ENCODE results near the gene PNMA8B.

The PNMA8B gene

DNA sequence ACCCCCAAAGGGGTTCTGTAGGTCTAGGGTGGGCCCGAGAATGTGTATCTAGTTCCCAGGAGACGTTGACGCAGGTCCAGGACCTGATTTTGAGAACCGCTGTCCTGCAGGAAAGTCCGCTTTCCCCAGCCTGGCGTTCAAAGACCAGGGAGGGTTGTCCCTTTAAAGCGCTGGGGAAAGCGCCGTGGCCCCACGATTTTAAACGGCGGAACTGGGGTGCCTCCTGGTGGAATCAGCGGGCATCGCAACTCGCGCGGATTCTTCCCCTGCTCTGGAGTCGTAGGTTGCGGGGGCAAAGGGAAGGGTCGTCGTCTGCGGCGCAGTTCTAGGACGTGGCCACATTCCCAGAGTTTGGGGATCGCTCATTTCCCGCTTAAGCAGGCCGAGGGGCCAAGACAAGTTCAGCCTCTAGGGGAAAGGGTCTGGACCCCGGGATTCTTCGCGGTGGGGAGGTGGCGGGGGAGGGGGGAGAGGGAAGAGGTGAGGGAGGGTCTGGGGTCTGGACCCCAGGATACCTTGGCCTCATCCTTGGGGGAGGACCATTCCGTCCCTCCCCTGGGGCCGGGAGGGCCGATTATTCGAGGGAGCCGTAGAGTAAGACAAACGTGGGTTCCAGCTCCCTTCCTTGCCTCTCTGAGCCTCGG, 7.7 kb downstream of the PNMA8B start:
- DNase-seq (ENCODE audit: low read depth in 3 of 3): peak; percentile 52 to 79 (median 60)

- DNase-seq (ENCODE audit: low read depth in 3 of 3): no peak
Observed at GRCh38 chr19:46487178-46487801, 8.4 kb downstream of the PNMA8B start.

- no peak for DNase-seq (ENCODE audit: low read depth in 3 of 3)
Observed at GRCh38 chr19:46486358-46486757, 9.3 kb downstream of the PNMA8B start.

GRCh38 chr19:46484656-46485055, 11.0 kb downstream of the PNMA8B start:
- no peak for DNase-seq (ENCODE audit: low read depth in 3 of 3)

DNA sequence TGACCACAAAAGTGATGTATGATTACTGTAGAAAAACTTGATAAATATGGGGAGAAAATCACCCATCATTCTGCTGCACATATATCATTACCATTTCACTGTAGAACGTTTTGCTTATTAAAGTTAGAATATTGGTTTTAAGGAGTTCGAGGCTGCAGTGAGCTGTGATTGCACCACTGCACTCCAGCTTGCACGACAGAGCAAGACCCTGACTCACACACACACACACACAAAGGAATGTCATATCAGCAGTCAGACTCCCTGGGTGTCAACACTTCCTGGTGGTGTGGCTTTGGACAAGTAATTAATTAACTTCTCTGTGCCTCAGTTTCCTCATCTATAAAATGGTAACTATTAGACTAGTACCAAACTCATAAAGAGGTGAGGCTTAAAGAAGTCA, 13.0 kb downstream of the PNMA8B start:
- no peak for DNase-seq (ENCODE audit: low read depth in 3 of 3)

DNA sequence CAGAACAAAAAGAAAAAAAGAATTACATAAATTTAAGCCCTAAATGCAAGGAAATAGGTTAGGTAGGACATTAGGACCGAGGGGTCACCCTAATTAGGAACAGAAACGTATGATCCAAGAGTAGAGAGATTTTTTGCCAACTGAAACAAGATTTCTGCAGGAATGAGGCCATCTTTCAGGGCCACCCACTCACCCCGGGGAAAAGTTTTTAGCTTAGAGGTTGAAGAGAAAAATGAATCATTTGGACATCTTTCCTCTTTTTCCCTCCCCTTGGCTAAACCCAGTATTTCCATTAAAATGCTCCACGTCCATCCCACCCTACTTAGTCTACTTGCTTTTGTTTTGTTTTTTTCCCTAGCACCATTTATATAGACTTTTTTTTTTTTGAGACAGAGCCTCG, 13.7 kb downstream of the PNMA8B start:
- DNase-seq (ENCODE audit: low read depth in 3 of 3): no peak

GRCh38 chr19:46481223-46481848, 14.3 kb downstream of the PNMA8B start:
- no peak for DNase-seq (ENCODE audit: low read depth in 3 of 3)

DNA sequence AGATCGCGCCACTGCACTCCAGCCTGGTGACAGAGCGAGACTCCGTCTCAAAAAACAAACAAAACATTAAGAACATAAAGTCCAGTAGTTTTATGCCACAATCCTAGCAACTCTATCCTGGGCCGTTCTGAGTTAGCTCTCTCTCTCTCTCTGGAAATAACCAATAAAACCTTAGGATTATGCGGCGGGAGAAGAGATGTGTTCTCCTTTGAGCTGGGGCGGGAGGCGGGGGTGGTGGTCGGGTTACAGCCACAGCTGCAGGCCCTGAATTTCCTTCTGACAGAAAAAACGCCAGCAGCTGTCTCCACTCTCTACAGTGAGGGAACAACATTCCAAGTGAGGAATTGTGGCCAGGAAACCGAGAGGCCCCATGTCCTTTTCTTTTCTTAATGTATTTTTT, 15.3 kb downstream of the PNMA8B start:
- no peak for DNase-seq (ENCODE audit: low read depth in 3 of 3)

DNA sequence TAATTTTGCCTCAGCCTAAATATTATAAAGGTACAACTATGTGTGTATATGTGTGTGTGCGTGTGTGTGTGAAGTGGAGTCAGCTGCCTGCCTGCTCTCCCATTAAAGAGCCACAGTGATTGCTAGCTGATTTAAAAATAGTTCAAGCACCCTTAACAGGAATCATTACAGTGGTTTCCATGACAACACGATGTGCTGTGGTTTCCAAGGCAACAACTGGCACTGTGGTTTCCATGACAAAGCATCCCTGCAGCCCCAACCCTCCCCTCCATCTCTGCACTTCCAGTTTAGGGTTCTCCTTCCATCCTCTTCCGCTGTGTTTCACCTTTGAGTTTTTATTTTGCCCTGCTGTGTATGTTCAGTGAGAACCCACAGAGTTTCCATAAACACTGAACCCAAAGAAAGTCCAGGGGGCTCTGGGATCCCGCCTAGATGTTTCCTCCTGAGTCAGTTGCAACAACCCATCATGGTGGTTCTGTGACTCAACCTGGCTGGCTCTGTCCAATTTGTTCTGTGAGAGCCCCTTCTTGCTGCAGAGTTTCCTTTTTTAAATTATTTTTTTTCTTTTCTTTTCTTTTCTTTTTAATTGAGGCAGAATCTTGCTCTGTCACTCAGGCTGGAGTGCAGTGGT, 17.2 kb downstream of the PNMA8B start:
- no peak for DNase-seq (ENCODE audit: low read depth in 3 of 3)

GRCh38 chr19:46475986-46476385, 19.7 kb downstream of the PNMA8B start:
- DNase-seq (ENCODE audit: low read depth in 3 of 3): no peak

GRCh38 chr19:46474211-46474610, 21.5 kb downstream of the PNMA8B start:
- DNase-seq (ENCODE audit: low read depth in 3 of 3): no peak

DNA sequence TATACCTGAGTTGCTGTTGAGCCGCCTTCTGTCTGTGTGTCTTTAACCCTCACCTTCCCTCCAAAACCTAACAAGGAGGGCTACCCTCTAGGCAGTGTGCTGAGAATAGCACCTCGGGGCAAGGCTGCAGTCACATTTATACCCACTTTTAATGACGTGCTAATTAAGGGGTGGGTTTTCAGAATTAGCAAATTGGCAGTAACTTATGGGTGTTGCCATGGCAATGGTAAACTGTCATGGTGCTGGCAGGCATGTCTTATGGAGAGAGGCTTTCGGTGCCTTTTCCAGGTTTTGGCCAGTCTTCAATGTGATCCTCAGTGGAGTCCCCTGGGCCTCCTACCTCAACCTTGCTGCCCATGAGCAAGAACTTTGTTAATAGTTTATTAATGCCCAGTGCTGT, 23.1 kb downstream of the PNMA8B start:
- no peak for DNase-seq (ENCODE audit: low read depth in 3 of 3)

DNA sequence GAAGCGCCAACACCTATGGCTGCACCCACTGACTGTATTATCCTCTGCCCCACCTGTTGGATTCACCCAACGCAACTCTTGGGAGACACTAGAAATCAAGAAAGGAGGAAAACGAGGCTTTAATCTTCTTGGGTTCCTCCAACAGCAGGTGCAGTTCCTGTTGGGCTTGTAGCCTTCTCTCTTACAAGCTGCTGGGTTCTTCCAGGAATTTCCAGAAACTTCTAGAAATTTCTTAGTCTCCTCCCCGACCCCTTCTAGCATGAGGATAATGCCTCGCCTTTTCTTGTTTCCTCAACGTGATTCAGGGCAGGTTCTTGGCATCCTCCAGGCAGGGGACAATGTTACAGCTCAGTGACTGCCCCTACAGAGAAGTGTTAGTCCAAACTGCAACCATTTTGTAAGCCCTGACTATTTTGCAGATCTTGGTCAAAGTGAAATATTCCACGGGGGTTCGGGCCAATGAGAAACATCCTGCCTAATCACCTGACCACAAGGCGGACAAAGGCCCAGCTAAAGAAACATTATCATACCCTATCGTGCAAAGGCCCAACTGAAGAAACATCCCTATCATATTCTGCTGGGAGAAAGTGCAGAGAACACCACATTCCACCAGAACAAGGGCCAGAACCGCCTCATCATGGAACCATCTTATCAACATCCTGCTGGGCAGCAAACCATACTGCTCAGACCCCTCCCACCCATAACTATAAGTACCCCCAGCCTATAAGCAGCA, 23.7 kb downstream of the PNMA8B start:
- no peak for DNase-seq (ENCODE audit: low read depth in 3 of 3)

DNA sequence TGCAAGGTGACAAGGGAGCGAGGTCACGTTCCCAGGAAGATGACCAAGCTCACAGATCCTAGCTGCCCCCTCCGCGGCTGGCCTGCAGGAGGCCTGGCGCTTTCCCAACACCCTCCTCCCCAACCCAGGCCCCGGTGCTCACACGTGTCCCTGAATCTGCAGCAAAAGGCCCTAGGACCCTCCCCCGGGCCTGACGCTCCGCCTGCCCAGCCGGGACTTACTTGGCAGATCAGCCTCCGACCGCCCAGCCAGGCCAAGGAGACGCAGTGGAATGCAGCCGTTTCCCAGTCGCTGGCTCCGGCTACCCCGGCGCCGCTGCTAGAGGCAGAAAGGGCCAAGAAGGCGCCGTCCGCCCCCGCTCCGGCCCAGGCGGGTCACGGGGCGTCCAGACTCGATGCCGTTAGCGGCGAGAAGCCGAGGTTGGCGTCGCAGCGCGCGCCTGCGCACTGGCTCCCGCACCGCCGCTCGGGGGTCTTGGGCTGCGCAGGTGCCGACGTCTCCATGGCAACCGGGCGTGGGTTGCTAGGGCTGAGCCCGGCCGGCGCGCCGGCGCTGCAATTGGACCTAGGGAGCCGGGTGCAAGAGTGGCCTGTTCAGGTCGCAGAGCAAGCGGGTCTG, 24.4 kb downstream of the PNMA8B start, which contains the start of gene PNMA8A:
TSS of gene PNMA8A (minus strand) at position 448 of the 618 bp plus-strand sequence. CDS start 528 bp downstream, outside the sequence.
- DNase-seq (ENCODE audit: low read depth in 3 of 3): no peak

DNA sequence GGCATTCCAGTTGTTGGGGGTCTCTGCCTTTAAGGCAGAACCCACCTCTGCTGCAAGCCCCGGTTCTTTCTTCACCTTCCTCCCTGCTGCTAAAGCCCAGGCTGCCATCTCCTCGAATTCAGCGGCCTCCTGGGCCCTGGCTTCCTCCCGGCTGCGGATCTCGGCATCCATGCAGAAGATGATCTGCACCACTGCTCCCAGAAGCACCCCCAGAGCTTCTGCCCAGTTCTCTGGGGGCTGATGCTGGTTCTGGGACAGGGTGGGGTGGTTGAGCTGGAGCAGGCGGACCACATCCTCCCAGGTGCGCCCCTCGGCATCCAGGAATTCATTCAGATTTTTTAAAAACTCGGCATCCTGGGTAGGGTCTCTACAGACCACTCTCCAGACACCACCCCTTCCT, 25.3 kb downstream of the PNMA8B start:
- DNase-seq (ENCODE audit: low read depth in 3 of 3): no peak

DNA sequence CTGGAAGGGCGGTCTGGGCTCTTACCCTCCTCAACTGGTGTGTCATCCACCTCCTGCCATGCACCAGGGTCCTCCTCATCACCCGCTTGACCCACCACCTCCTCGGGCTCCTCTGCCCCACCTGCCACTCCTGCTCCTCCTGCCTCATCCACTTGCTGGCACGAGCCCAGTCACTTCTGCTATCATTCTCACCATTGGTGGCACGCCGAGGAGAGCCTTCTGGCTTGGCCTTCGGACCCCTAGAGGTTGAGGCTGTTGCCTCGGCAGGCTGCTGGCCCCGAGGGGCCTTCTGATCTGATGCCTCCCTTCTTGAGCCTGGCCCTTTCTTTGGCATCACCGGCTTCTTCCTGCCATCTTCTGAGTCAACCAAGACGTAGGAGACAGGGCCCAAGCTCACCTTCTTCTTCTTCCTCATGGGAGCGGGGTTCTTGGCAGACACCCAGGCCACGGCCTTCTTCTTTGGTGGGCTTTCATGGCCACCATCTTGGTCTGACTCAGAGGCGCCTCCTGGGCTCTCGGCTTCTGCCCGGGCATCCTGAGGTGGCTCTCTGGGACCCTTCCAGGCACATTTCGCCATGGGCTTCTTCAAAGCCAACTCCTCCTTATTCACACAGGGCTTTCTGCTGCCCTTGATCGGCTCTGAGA, 26.0 kb downstream of the PNMA8B start:
- no peak for DNase-seq (ENCODE audit: low read depth in 3 of 3)

DNA sequence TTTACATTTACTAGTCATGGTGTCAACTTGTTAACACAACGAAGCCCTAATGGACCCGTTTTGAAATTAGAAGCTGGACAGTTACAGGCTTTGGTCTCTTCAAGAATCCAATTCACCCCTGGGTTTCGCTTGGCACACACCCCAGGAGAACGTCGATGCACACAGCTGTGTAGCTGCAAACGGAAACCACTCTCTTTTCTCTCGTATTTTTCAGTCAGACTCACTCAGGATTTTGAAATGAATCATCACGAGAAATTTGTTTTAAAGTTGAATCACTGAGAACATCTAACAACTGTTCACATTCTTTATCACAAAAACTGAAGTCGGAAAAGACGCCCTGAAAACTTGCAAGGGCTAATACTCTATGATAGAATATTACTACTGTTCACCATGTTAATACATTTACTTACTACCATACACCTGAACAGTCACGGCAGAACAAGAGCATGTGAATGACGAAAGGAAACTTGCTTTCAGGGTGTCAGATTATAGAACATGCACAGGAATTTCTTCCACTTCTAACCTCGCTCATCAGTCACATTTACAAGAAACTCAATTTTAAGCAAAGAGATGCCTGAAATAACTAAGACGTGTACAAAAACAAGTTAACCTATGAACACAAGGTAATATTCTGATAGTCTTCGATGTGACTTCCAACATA, 29.0 kb downstream of the PNMA8B start:
- no peak for DNase-seq (ENCODE audit: low read depth in 3 of 3)

DNA sequence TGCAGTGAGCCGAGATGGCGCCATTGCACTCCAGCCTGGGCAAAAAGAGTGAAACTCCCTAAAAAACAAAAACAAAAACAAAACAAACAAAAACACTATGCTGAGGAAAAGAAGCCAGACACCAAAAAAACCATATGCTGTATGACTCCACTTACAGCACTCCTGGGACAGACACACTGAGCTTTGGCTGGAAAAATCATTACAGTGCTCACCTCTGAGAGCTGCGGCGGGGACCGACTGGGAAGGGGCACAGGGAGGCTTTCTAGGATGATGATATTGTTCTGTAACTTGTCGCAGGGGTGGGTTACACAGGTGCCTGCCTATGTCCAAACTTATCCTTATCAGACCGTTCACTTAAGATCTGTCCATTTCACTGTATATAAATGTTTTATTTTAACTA, 32.2 kb downstream of the PNMA8B start:
- no peak for DNase-seq (ENCODE audit: low read depth in 3 of 3)

DNA sequence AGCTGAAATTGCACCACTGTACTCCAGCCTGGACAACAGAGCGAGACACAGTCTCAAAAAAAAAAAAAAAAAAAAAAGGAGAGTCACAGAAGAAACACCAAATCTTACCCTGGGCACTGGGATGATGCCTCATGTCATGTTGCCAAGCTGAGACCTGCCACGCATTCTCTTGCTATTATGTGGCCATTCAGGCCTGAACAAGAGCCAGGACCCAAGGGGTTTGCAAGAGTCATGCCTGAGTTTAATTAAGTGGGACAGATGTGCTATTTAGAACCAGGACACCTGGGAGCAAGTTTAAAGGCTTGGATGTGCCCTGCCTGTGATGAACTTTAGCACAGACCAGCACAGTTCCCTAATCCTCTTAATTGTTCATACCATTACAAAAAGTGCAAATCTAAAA, 34.1 kb downstream of the PNMA8B start:
- DNase-seq (ENCODE audit: low read depth in 3 of 3): no peak

DNA sequence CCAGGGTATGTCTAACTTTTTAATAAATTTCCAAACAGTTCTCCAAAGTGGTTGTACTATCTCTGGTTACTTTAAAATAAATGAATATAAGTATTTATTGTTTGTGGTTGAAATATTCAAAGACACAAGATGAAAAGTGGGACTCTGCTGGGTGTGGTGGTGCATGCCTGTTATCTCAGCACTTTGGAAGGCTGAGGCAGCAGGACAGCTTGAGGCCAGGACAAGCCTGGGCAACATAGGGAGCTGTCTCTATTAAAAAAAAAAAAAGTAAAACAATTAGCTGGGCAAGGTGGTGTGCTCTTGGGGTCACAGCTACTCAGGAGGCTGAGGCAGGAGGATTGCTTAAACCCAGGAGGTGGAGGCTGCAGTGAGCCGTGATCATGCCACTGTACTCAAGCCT, 34.7 kb downstream of the PNMA8B start:
- DNase-seq (ENCODE audit: low read depth in 3 of 3): no peak

- no peak for DNase-seq (ENCODE audit: low read depth in 3 of 3)
Observed at GRCh38 chr19:46460055-46460454, 35.6 kb downstream of the PNMA8B start.
